Activated B cell treated with CpG ODN at 0.5 μM for 24 hours (primary cell): ENCODE measurements around the gene KLC3. TPM values are rescaled to one million over a fixed set of nuclear protein-coding genes. Genes with fewer than 3 reads are reported as not detected.

ENCODE experiments used
- ATAC-seq: fragments of 200-7000 bp; cut with Tn5 transposase; one replicate; pipeline ENCODE4 v1.10.0; 2021; ENCODE audit warnings: low read depth, mild to moderate bottlenecking, moderate library complexity
- CTCF ChIA-PET: fragments of 350-600 bp; sonication (Branson Sonifier 250); formaldehyde crosslinking; loops from one replicate; lab custom pipeline; 2021; ENCODE audit warnings: antibody characterized with exemption; lab: Charles Lee
- POLR2A ChIA-PET: fragments of 350-600 bp; sonication (Branson Sonifier 250); formaldehyde crosslinking; loops from one replicate; lab custom pipeline; 2021; ENCODE audit warnings: antibody characterized with exemption; lab: Charles Lee
- DNase-seq: peaks from one replicate; pipeline ENCODE4 v3.0.0; 2022
- H3K27ac Mint-ChIP-seq: one replicate; pipeline ENCODE4 v1.8.0; 2020; ENCODE audit warnings: mixed read lengths
- H3K27me3 Mint-ChIP-seq: one replicate; pipeline ENCODE4 v1.8.0; 2021; ENCODE audit warnings: mixed read lengths
- H3K36me3 Mint-ChIP-seq: one replicate; pipeline ENCODE4 v1.8.0; 2021; ENCODE audit warnings: low read depth, mixed read lengths
- H3K4me1 Mint-ChIP-seq: one replicate; pipeline ENCODE4 v1.8.0; 2021; ENCODE audit warnings: mixed read lengths
- H3K4me3 Mint-ChIP-seq: one replicate; pipeline ENCODE4 v1.8.0; 2020; ENCODE audit warnings: mild to moderate bottlenecking, mixed read lengths
- H3K9me3 Mint-ChIP-seq: one replicate; pipeline ENCODE4 v1.8.0; 2020; ENCODE audit warnings: mixed read lengths
- CTCF ChIP-seq: fragments of 200-600 bp; IDR thresholded peaks from one replicate; pipeline ENCODE4 v1.8.0; 2022; ENCODE audit warnings: antibody characterized with exemption, mild to moderate bottlenecking
- intact Hi-C: fragments of 100-400 bp; cut with micrococcal nuclease; formaldehyde crosslinking; loops from one replicate; pipeline ENCODE4 v1.15.1; 2024
- total RNA-seq: library from RNA; stranded (reverse); gene quantifications from 2 replicates; pipeline ENCODE4 v1.2.3, GENCODE V29; 2022

KLC3 gene
- total RNA-seq, 1 donor from 2014 or later, result not detected

- CTCF ChIA-PET, result no interaction called here
- no peaks in the 10 kb centered on the region for H3K36me3 Mint-ChIP-seq
- POLR2A ChIA-PET, result no interaction called here
- ATAC-seq (no peak), DNase-seq (no peak)
- no peaks in the 10 kb centered on the region for H3K9me3 Mint-ChIP-seq
- intact Hi-C loops, result no loop called here
- H3K4me1 Mint-ChIP-seq, result no peaks in the 10 kb centered on the region
- no peak for TF ChIP-seq CTCF
- no peak overlapping the region for H3K4me3 Mint-ChIP-seq
- H3K27me3 Mint-ChIP-seq, result peaks cover 27% of the 10 kb centered on the region
- no peak overlapping the region for H3K27ac Mint-ChIP-seq
Measured at GRCh38 chr19:45315304-45315703, 25.2 kb upstream of the KLC3 start.

GRCh38 chr19:45320997-45321775, 19.4 kb upstream of the KLC3 start:
- no peak for TF ChIP-seq CTCF
- intact Hi-C loops, result no loop called here
- Mint-ChIP-seq H3K27ac (no peak overlapping the region), H3K4me3 (no peak overlapping the region), H3K9me3 (no peaks in the 10 kb centered on the region), H3K27me3 (peaks cover 32% of the 10 kb centered on the region), H3K36me3 (no peaks in the 10 kb centered on the region), H3K4me1 (no peaks in the 10 kb centered on the region)
- ATAC-seq (no peak), DNase-seq (no peak)
- ChIA-PET CTCF (no interaction called here), POLR2A (no interaction called here)

GRCh38 chr19:45321848-45322247, 18.7 kb upstream of the KLC3 start:
- CTCF ChIA-PET, result no interaction called here
- ATAC-seq, result no peak
- TF ChIP-seq CTCF, result no peak

GRCh38 chr19:45322311-45322710, 18.2 kb upstream of the KLC3 start:
- ATAC-seq (no peak), DNase-seq (no peak)
- H3K4me1 Mint-ChIP-seq, result peaks cover 2% of the 10 kb centered on the region
- intact Hi-C loops, result no loop called here
- TF ChIP-seq CTCF, result no peak
- CTCF ChIA-PET, result no interaction called here
- H3K4me3 Mint-ChIP-seq, result no peak overlapping the region
- H3K9me3 Mint-ChIP-seq, result no peaks in the 10 kb centered on the region
- no peaks in the 10 kb centered on the region for H3K36me3 Mint-ChIP-seq
- H3K27ac Mint-ChIP-seq, result no peak overlapping the region
- peaks cover 30% of the 10 kb centered on the region for H3K27me3 Mint-ChIP-seq
- POLR2A ChIA-PET, result no interaction called here

More at GRCh38 chr19:45321848-45322247, 18.7 kb upstream of the KLC3 start:
- DNase-seq, result no peak
- Mint-ChIP-seq H3K36me3 (no peaks in the 10 kb centered on the region), H3K4me1 (peaks cover 2% of the 10 kb centered on the region), H3K9me3 (no peaks in the 10 kb centered on the region), H3K27ac (no peak overlapping the region), H3K27me3 (peaks cover 30% of the 10 kb centered on the region), H3K4me3 (no peak overlapping the region)
- POLR2A ChIA-PET, result no interaction called here
- intact Hi-C loops, result no loop called here

- intact Hi-C loops, result no loop called here
- POLR2A ChIA-PET, result no interaction called here
- CTCF ChIA-PET, result no interaction called here
- DNase-seq (no peak), ATAC-seq (no peak)
- no peak within 1 kb of the TSS for H3K27ac Mint-ChIP-seq
- peaks cover 26% of the 10 kb centered on the region for H3K27me3 Mint-ChIP-seq
- peaks cover 2% of the 10 kb centered on the region for H3K4me1 Mint-ChIP-seq
- no peaks in the 10 kb centered on the region for H3K9me3 Mint-ChIP-seq
- H3K4me3 Mint-ChIP-seq, result no peak within 1 kb of the TSS
- no peak for TF ChIP-seq CTCF
- no peaks in the 10 kb centered on the region for H3K36me3 Mint-ChIP-seq
Measured at GRCh38 chr19:45322744-45323281, 17.7 kb upstream of the KLC3 start, which contains the start of gene CKM. TSS of gene CKM (minus strand) at chr19:45322875. CDS start at chr19:45319713, 3,162 bp downstream.
